ENCODE measurements around the gene SLC15A4.

SLC15A4 gene

GRCh38 chr12:128794661-128795529, 28.9 kb downstream of the SLC15A4 start:
- DNase-seq (ENCODE audit: low spot score) = no peak
- no peak overlapping the region for H3K27ac ChIP-seq
- POLR2A ChIA-PET (ENCODE audit: low non-redundant PET) = no interaction called here
- TF ChIP-seq CTCF (conservative IDR thresholded peaks at IDR 0.05; ENCODE audit: low read depth) = no peak
- CTCF ChIA-PET = interaction anchor here (0.6 kb wide), 1 partner anchor 698 kb away, joined by 4 read pairs; no protein-coding TSS in a partner anchor

GRCh38 chr12:128793701-128794100, 30.1 kb downstream of the SLC15A4 start:
- H3K27ac ChIP-seq = no peak overlapping the region
- ChIA-PET POLR2A (ENCODE audit: low non-redundant PET) (no interaction called here), CTCF (no interaction called here)
- no peak for DNase-seq (ENCODE audit: low spot score)
- no peak for TF ChIP-seq CTCF (conservative IDR thresholded peaks at IDR 0.05; ENCODE audit: low read depth)

GRCh38 chr12:128792881-128793280, 30.9 kb downstream of the SLC15A4 start:
- CTCF ChIA-PET = interaction anchor here (0.6 kb wide), 1 partner anchor 121 kb away, joined by 3 read pairs; no protein-coding TSS in a partner anchor

GRCh38 chr12:128792398-128792797, 31.4 kb downstream of the SLC15A4 start:
- DNase-seq (ENCODE audit: low spot score) = no peak
- ChIA-PET CTCF (no interaction called here), POLR2A (ENCODE audit: low non-redundant PET) (no interaction called here)
- no peak for TF ChIP-seq CTCF (conservative IDR thresholded peaks at IDR 0.05; ENCODE audit: low read depth)
- no peak overlapping the region for H3K27ac ChIP-seq

More at GRCh38 chr12:128792881-128793280, 30.9 kb downstream of the SLC15A4 start:
- no peak overlapping the region for H3K27ac ChIP-seq
- POLR2A ChIA-PET (ENCODE audit: low non-redundant PET) = no interaction called here
- no peak for TF ChIP-seq CTCF (conservative IDR thresholded peaks at IDR 0.05; ENCODE audit: low read depth)
- no peak for DNase-seq (ENCODE audit: low spot score)

- no peak for DNase-seq (ENCODE audit: low spot score)
- POLR2A ChIA-PET (ENCODE audit: low non-redundant PET) = no interaction called here
- H3K27ac ChIP-seq = no peak overlapping the region
- CTCF ChIA-PET = no interaction called here
- TF ChIP-seq CTCF (conservative IDR thresholded peaks at IDR 0.05; ENCODE audit: low read depth) = no peak
These were observed 32.1 kb downstream of the SLC15A4 start for GRCh38 chr12:128791395-128792322.

GRCh38 chr12:128790653-128791373, 32.9 kb downstream of the SLC15A4 start:
- no peak overlapping the region for H3K27ac ChIP-seq
- no peak for TF ChIP-seq CTCF (conservative IDR thresholded peaks at IDR 0.05; ENCODE audit: low read depth)
- POLR2A ChIA-PET (ENCODE audit: low non-redundant PET) = no interaction called here
- CTCF ChIA-PET = no interaction called here
- DNase-seq (ENCODE audit: low spot score) = no peak
